NCI-H69 (cell line): ENCODE measurements around the gene CPTP.

Source experiments
- DNase-seq: peaks from one replicate; lab custom pipeline; 2025; lab: John Stamatoyannopoulos, UW

The CPTP gene

GRCh38 chr1:1349256-1350012 lies 24.8 kb downstream of the CPTP start, which contains the start of gene DVL1:
DVL1 (minus strand) TSS chr1:1349418; CDS start chr1:1349065, 353 bp downstream.
- peak; percentile 74 for DNase-seq

- no peak for DNase-seq
Observed at GRCh38 chr1:1351511-1352427, 27.2 kb downstream of the CPTP start.

DNA sequence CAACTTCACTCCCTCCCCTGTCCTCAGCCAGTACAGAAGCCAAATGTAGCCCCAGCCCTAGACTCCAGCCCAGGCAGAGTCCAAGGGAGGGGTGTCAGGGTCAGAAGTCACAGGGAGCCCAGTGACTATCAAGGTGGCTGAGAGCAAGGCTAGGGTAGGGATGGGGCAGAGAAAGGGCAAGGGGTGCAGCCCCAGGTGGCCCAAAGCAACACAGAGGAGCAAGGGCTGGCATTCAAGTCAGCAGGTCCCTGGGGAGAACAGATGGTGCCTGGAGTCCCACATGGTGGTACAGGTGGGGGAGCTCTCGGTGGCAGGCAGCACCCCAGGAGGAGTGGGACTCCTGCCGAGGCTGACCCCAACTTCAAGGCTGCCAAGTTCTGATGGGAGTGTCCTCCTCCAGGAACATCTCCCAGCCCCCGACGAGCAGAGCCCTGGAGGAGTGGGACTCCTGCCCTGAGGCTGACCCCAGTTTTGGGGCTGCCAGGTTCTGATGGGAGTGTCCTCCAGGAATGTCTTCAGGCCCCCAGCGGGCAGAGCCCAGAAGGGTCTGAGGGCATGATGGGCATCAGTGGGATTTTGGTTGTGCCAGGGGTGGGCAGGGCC lies 28.3 kb downstream of the CPTP start:
- peak; percentile 21 for DNase-seq

- DNase-seq = peak; percentile 24
Observed at GRCh38 chr1:1353389-1354151, 29.0 kb downstream of the CPTP start.

GRCh38 chr1:1354271-1355247 lies 30.0 kb downstream of the CPTP start:
- DNase-seq = peak; percentile 20

DNA sequence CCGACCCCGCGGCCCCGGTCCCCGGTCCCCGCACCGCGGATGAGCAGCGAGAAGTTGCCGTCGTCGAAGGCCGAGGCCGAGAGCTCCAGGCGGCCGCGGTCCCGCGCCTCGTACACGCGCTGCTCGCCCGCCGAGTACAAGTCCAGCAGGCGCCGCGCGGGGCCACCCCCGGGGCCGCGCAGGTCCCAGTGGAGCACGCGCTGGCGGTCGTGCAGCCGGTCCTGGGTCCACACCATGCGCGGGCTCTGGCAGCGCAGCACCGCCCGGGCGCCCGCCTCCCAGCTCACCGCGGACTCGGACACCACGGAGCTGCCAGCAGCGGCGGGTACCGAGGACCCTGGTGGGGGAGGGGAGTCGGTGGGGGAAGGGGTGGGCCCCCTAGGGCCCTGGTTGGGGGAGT lies 30.8 kb downstream of the CPTP start:
- DNase-seq = peak; percentile 60

- DNase-seq = no peak
Observed at GRCh38 chr1:1356166-1356795, 31.7 kb downstream of the CPTP start.

GRCh38 chr1:1356796-1357401 lies 32.3 kb downstream of the CPTP start:
- DNase-seq = no peak

- no peak for DNase-seq
Observed at GRCh38 chr1:1357871-1358432, 33.4 kb downstream of the CPTP start.

DNA sequence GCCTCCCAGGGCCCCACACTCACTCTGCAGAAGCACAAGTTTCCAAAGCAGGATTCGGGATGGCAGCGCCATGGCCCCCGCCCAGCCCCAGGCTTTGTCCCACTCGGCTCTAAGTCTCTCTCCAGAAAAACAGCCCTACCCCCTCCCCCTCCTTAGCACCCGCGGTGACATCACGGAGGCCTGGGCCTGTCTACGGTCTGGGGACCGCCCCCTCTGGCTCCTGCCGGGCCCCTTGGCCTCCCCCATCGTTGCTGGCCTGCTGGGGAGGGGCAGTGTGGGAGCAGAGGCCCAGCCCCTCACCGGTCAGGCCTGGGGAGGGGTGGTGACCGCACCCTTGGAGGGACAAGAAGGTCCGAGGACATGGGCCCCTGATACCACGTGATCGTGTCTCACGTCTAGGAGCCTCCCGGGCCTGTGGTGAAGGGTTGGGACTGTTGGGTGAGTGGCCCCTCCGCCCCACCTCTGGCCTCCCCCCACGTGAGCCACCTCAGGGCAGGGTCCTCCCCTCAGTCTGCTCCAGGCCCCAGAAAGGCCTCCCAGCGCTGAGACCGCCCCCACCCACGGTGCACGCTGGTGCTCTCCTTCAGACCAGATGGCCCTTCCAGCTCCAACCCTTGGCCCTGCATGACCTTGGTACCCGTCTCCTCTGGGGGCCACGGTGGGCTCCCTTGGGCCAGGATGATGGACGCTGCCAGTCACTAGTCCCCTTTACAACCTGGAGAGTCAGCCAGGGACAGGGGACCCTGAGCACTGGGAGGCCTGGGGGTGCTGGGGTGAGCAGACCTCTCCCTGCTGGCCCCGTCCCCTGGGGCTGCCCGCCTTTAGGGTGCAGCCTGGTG lies 34.0 kb downstream of the CPTP start, which contains the start of gene MXRA8:
MXRA8 (minus strand) TSS at position 123 of the 839 bp plus-strand sequence; CDS start at position 72, 51 bp downstream.
- no peak for DNase-seq

- no peak for DNase-seq
Observed at GRCh38 chr1:1359308-1359663, 34.7 kb downstream of the CPTP start.

DNA sequence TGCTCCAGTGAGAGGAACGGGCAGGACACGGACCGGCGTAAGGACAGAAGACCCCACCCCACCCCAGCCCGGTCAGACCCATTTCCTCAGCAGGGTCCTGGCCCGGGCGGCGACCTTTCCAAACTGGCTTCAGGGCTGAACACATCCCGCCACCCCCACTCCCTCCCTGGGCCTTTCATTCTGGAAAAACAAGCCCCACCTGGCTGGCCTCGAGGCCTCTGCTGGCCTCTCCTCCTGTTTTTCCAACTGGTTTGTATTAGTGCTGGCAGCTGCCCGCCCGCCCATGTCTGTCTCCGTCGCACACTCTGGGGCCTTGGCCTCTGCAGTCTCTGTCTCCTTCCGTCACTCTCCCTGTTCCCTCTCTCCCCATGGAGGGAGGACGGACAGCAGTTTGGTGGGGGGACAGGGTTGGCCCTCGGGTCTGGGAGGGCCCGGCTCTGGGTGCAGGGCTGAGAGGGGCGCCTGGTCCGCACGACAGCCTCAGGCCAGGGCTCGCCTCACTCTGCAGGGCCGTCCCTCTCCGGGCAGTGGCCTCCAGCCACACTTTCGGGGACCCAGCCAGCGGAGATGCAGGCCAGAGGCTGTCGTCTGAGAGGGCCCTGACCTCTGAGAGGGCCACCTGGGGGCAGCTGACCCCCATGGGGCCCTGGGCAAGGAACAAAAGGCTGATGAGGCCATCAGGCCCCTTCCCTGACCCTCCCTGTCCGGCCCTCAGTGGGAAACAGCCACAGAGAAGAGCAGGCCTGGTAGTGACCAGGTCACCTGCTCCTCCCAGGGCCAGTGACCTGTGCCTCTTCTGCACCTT lies 35.3 kb downstream of the CPTP start:
- DNase-seq = no peak

DNA sequence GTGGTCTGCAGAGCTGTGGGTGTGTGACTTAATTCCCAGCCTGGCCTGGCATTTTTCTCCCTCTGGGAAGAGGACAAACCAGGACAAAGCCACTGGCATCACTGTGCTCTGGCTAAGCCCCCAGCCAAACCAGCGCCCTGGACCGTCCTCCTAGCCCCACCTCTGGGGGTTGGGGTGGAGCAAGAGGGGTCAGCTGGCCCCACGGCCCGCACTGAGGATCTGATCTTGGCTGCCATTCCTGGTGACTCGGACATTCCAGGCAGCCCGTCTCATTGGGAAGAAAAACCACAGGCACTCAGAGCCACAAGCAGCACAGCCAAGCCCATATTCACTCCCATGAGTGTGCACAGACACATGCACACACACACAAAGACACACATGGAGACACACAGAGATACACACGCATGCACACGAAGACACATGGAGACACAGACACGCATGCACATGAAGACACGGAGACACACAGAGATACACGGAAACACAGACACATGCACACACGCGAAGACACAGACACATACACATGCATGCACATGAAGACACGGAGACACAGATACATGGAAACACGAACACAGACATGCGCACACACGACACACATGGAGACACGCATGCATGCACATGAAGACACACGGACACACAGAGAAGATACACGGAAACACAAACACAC lies 36.0 kb downstream of the CPTP start:
- DNase-seq = no peak

GRCh38 chr1:1361233-1361981 lies 36.8 kb downstream of the CPTP start:
- DNase-seq = no peak

GRCh38 chr1:1361982-1362423 lies 37.4 kb downstream of the CPTP start:
- DNase-seq = no peak

GRCh38 chr1:1364266-1364665 lies 39.7 kb downstream of the CPTP start:
- DNase-seq = peak; percentile 49
